Uterus (tissue), 2 donors: ENCODE measurements around the gene ADARB2.

ENCODE experiments used
- POLR2A ChIP-seq, 2 donors: fragments of 450-650 bp; IDR thresholded peaks; one replicate each; pipeline ENCODE4 v1.6.1; 2016; ENCODE audit warnings: antibody characterized with exemption in 2 of 2, mild to moderate bottlenecking in 1 of 2, moderate library complexity in 1 of 2
- TF ChIP-seq, protein P1 (sequence below), 4 experiments: fragments of 200-600 bp in 2 of 4; fragments of 450-650 bp in 2 of 4; sonication (generic) in 2 of 4; IDR thresholded peaks; one replicate each; pipeline ENCODE4 v1.5.1; 2016 to 2019; ENCODE audit warnings: antibody characterized with exemption in 4 of 4, mild to moderate bottlenecking in 2 of 4, moderate library complexity in 1 of 4

DNA sequence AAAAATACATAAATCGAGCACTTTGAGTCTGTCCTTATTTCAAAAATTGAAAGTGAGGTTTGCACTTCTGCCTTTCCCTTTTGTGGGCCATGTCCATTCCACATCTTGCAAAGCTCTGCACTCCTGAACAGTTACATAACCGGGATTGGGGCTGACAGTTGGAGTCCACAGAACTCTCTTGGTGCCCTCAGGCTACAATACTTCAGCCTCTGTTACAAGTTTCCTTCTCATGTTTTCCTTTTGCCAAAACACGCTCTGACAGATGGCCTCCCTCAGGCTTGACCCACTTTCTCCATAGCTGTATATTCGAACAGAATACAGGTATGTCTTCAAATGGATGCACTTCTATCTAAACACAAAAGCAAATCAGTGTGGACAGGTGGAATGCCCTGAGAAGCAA is 345.2 kb downstream of the ADARB2 start:
- TF ChIP-seq, protein P1, sequence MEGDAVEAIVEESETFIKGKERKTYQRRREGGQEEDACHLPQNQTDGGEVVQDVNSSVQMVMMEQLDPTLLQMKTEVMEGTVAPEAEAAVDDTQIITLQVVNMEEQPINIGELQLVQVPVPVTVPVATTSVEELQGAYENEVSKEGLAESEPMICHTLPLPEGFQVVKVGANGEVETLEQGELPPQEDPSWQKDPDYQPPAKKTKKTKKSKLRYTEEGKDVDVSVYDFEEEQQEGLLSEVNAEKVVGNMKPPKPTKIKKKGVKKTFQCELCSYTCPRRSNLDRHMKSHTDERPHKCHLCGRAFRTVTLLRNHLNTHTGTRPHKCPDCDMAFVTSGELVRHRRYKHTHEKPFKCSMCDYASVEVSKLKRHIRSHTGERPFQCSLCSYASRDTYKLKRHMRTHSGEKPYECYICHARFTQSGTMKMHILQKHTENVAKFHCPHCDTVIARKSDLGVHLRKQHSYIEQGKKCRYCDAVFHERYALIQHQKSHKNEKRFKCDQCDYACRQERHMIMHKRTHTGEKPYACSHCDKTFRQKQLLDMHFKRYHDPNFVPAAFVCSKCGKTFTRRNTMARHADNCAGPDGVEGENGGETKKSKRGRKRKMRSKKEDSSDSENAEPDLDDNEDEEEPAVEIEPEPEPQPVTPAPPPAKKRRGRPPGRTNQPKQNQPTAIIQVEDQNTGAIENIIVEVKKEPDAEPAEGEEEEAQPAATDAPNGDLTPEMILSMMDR (IDR thresholded peaks at IDR 0.05): no peak
- TF ChIP-seq POLR2A (IDR thresholded peaks at IDR 0.05): no peak
